GM12864 (cell line): ENCODE data around the gene IMP4.

Experiments used
- DNase-seq: peaks from one replicate; pipeline ENCODE4 v3.0.0-alpha.2; 2011; ENCODE audit warnings: low read depth
- H3K4me3 ChIP-seq: 2 replicates; pipeline ENCODE4 v1.5.1; 2011; ENCODE audit warnings: mild to moderate bottlenecking, low read depth, low read length, control low read depth
- CTCF ChIP-seq: IDR thresholded peaks from 2 replicates; pipeline ENCODE4 v1.5.1; 2011; ENCODE audit warnings: low read depth, mild to moderate bottlenecking, moderate library complexity, low read length, control low read depth, inconsistent platforms; ENCODE audit errors: missing control alignments

IMP4 gene

GRCh38 chr2:130385709-130386108 lies 43.0 kb downstream of the IMP4 start:
- TF ChIP-seq CTCF: no peak
- H3K4me3 ChIP-seq: no peak overlapping the region
- DNase-seq: no peak

GRCh38 chr2:130387071-130387400 lies 44.3 kb downstream of the IMP4 start:
- DNase-seq: no peak
- no peak overlapping the region for H3K4me3 ChIP-seq
- TF ChIP-seq CTCF: no peak

- no peak overlapping the region for H3K4me3 ChIP-seq
- no peak for DNase-seq
- TF ChIP-seq CTCF: no peak
Observed at GRCh38 chr2:130387804-130388203, 45.1 kb downstream of the IMP4 start.

DNA sequence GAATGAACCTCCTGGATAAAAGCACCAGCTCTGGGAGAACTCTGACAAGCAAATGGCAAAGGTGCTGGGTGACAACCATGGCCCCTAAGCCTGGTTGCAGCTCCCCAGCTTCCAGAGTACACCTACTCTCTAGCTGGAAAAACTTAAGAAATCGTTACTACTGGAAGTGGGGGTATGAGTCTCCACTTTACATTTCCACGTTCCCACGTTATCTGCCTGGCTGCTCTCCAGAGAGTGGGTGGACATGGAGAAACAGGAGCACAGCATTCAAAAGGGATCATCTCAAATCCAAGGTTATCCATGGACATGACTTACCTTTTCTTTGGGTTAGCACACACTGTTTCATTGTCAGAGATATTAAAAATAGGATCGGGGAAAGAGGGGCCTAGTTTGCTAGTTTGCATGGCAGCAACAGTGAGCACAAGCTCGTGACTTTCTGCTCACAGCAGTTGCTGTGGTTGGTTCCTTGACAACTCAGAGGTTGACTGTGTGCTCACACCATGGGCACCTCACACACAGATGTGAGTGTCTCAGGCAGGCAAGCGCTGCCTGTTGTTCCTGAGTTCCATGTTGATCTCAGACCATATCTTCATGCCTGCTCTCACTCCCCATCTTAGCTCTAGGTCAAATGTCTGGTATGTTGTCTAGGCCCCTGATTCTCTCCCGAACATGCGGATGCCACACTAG lies 45.7 kb downstream of the IMP4 start:
- H3K4me3 ChIP-seq: no peak overlapping the region
- no peak for DNase-seq

GRCh38 chr2:130389358-130389757 lies 46.7 kb downstream of the IMP4 start:
- H3K4me3 ChIP-seq: no peak overlapping the region
- no peak for DNase-seq
- TF ChIP-seq CTCF: no peak

More for the DNA sequence above, 45.7 kb downstream of the IMP4 start:
- TF ChIP-seq CTCF: no peak

DNA sequence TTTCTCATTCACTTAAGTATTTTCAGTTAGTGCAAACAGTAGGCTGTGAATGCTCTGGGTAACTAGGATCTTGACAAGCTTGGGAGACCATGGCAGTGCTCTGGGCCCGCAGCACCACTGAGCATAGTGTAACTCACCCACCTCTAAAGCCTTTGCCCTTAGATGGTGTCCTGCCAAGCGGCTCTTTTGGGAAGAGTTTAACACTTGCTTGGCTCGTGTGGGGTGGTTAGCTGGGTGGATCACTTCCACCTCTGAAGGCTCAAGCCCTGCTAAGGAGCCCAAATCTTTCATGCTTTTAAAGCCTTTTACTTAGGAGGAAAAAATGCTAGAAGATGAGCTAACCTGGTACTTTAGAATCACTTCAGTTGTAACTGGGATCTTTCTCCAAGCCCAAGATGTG lies 47.1 kb downstream of the IMP4 start:
- no peak overlapping the region for H3K4me3 ChIP-seq
- no peak for DNase-seq

More for the DNA sequence above, 47.1 kb downstream of the IMP4 start:
- no peak for TF ChIP-seq CTCF
